HCT116 (cell line): ENCODE data around the gene TIMP1. TPM values are rescaled to one million over a fixed set of nuclear protein-coding genes. Genes with fewer than 3 reads are reported as not detected.

ENCODE experiments used
- ATAC-seq: fragments of 200-7000 bp; cut with Tn5 transposase; 2 replicates; pipeline ENCODE4 v1.9.1; 2020; ENCODE audit warnings: mild to moderate bottlenecking, moderate library complexity
- BruUV-seq: library from RNA; stranded (reverse); fragments of 400-500 nt; replicated peaks from 2 replicates; lab custom pipeline; 2021; lab: Mats Ljungman, UMichigan
- CTCF ChIA-PET: fragments of 300-600 bp; sonication (Branson Sonifier 250); formaldehyde crosslinking; loops from one replicate; lab custom pipeline; 2021; ENCODE audit warnings: antibody characterized with exemption; lab: Charles Lee
- POLR2A ChIA-PET: fragments of 300-600, 350-600 bp; sonication (Branson Sonifier 250); formaldehyde crosslinking; loops from one replicate; lab custom pipeline; 2021; ENCODE audit warnings: antibody characterized with exemption; lab: Charles Lee
- RAD21 ChIA-PET, 2 experiments: fragments of 300-600 bp; sonication (Branson Sonifier 250); formaldehyde crosslinking; loops; one replicate each; lab custom pipeline; 2023; ENCODE audit warnings: low total read pairs in 2 of 2; ENCODE audit not compliant: uncharacterized antibody in 2 of 2, unreplicated experiment in 2 of 2, low non-redundant PET in 1 of 2; lab: Charles Lee
- DNase-seq: peaks from one replicate; pipeline ENCODE4 v3.0.0-alpha.2; 2010; ENCODE audit warnings: low read depth, low spot score
- H2AFZ ChIP-seq: fragments of 200-600 bp; shearing (Covaris generic), sonication (generic); 2 replicates; pipeline ENCODE4 v1.6.1; 2017; ENCODE audit warnings: low read depth, mixed run types, mixed read lengths, antibody characterized with exemption, low read length; ENCODE audit not compliant: poor library complexity, severe bottlenecking
- H3K27ac ChIP-seq: 2 replicates; pipeline ENCODE4 v1.5.1; 2012; ENCODE audit warnings: low read depth, low read length
- H3K27me3 ChIP-seq: fragments of 200-600 bp; sonication (generic); 2 replicates; pipeline ENCODE4 v1.6.1; 2016; ENCODE audit warnings: mixed run types, low read length, mixed read lengths; ENCODE audit not compliant: insufficient read depth
- H3K36me3 ChIP-seq, 2 experiments: fragments of 200-500 bp in 1 of 2; fragments of 200-600 bp in 1 of 2; sonication (Bioruptor generic) in 1 of 2; sonication (generic) in 1 of 2; 2 replicates each; pipeline versions ENCODE4 v1.5.1 to v1.6.1; 2014 to 2016; ENCODE audit warnings: low read length in 2 of 2, inconsistent platforms in 1 of 2, mixed read lengths in 1 of 2, mixed run types in 1 of 2; ENCODE audit not compliant: insufficient read depth in 2 of 2, control insufficient read depth in 1 of 2
- H3K4me1 ChIP-seq, 2 experiments: fragments of 200-600 bp in 1 of 2; sonication (generic) in 1 of 2; 2 replicates each; pipeline versions ENCODE4 v1.5.1 to v1.6.1; 2012 to 2017; ENCODE audit warnings: low read length in 2 of 2, inconsistent platforms in 1 of 2, mild to moderate bottlenecking in 1 of 2, mixed read lengths in 1 of 2, mixed run types in 1 of 2, moderate library complexity in 1 of 2; ENCODE audit not compliant: insufficient read depth in 2 of 2, control insufficient read depth in 1 of 2
- H3K4me2 ChIP-seq: fragments of 200-600 bp; sonication (generic); 2 replicates; pipeline ENCODE4 v1.6.1; 2017; ENCODE audit warnings: mixed run types, low read length, mixed read lengths
- H3K4me3 ChIP-seq, 2 experiments: fragments of 200-600 bp in 1 of 2; sonication (generic) in 1 of 2; replicated peaks in 1 of 2; 2 replicates each; pipeline ENCODE4 v1.5.1; 2011 to 2016; ENCODE audit warnings: low read length in 2 of 2, control low read depth in 1 of 2, low read depth in 1 of 2, mild to moderate bottlenecking in 1 of 2, mixed read lengths in 1 of 2, mixed run types in 1 of 2
- H3K79me2 ChIP-seq: fragments of 200-600 bp; sonication (generic); 2 replicates; pipeline ENCODE4 v1.6.1; 2017; ENCODE audit warnings: mild to moderate bottlenecking, mixed run types, low read length, moderate library complexity, mixed read lengths; ENCODE audit not compliant: insufficient read depth
- H3K9ac ChIP-seq: fragments of 200-600 bp; sonication (generic); 2 replicates; pipeline ENCODE4 v1.6.1; 2016; ENCODE audit warnings: low read length, mixed read lengths
- H3K9me2 ChIP-seq: fragments of 200-600 bp; sonication (generic), shearing (Covaris generic); 2 replicates; pipeline ENCODE4 v1.6.1; 2017; ENCODE audit warnings: mixed run types, mild to moderate bottlenecking, moderate library complexity; ENCODE audit not compliant: insufficient read depth
- H3K9me3 ChIP-seq, 2 experiments: fragments of 200-500 bp in 1 of 2; fragments of 200-600 bp in 1 of 2; sonication (Bioruptor generic) in 1 of 2; sonication (generic) in 1 of 2; 2 replicates each; pipeline ENCODE4 v1.6.1; 2014 to 2017; ENCODE audit warnings: low read length in 2 of 2, mixed read lengths in 2 of 2, inconsistent platforms in 1 of 2, low read depth in 1 of 2, mild to moderate bottlenecking in 1 of 2, mixed run types in 1 of 2, moderate library complexity in 1 of 2; ENCODE audit not compliant: control insufficient read depth in 1 of 2, insufficient read depth in 1 of 2
- H4K20me1 ChIP-seq: fragments of 200-600 bp; sonication (generic), shearing (Covaris generic); 2 replicates; pipeline ENCODE4 v1.6.1; 2017; ENCODE audit warnings: mixed run types, mild to moderate bottlenecking, moderate library complexity; ENCODE audit not compliant: insufficient read depth
- ATF3 ChIP-seq: IDR thresholded peaks from 2 replicates; pipeline ENCODE4 v1.6.1; 2012
- EZH2phosphoT487 ChIP-seq: fragments of 200-600 bp; IDR thresholded peaks from 2 replicates; pipeline ENCODE4 v1.6.1; 2018; ENCODE audit warnings: antibody characterized with exemption, borderline replicate concordance
- FOSL1 ChIP-seq: IDR thresholded peaks from 2 replicates; pipeline ENCODE4 v1.6.1; 2012; ENCODE audit warnings: low read depth
- JUND ChIP-seq: IDR thresholded peaks from 2 replicates; pipeline ENCODE4 v1.6.1; 2012
- SP1 ChIP-seq: IDR thresholded peaks from 2 replicates; pipeline ENCODE4 v1.6.1; 2012; ENCODE audit warnings: low read depth
- SRF ChIP-seq: IDR thresholded peaks from 2 replicates; pipeline ENCODE4 v1.6.1; 2012; ENCODE audit warnings: low read depth
- ZBTB33 ChIP-seq: IDR thresholded peaks from 2 replicates; pipeline ENCODE4 v1.6.1; 2011; ENCODE audit warnings: mild to moderate bottlenecking, low read length, moderate library complexity; ENCODE audit not compliant: insufficient replicate concordance; ENCODE audit errors: extremely low read depth
- ZFX ChIP-seq: fragments of 450-650 bp; IDR thresholded peaks from 2 replicates; pipeline ENCODE4 v1.6.1; 2017
- intact Hi-C: fragments of 100-400 bp; cut with micrococcal nuclease; formaldehyde crosslinking; loops from 2 replicates; pipeline ENCODE4 v1.10.0; 2022
- total RNA-seq: library from RNA; stranded (reverse); gene quantifications from one replicate; pipeline ENCODE4 v1.2.1, GENCODE V29; 2021; ENCODE audit not compliant: unreplicated experiment

Gene TIMP1
- total RNA-seq, 1 experiment from 2014 or later = 225 TPM

GRCh38 chrX:47585273-47585672 is 3.0 kb downstream of the TIMP1 start:
- peaks cover 4 to 22% of the 10 kb centered on the region in 2 experiments for H3K4me1 ChIP-seq
- TF ChIP-seq JUND (no peak), SP1 (no peak), ATF3 (no peak), EZH2phosphoT487 (no peak), ZBTB33 (no peak), ZFX (no peak), FOSL1 (no peak), SRF (no peak)
- CTCF ChIA-PET = no interaction called here
- no TSS peak for BruUV-seq
- no peak overlapping the region for H3K4me2 ChIP-seq
- no peak overlapping the region for H3K9ac ChIP-seq
- H3K27me3 ChIP-seq = no peaks in the 10 kb centered on the region
- no peak overlapping the region for H2AFZ ChIP-seq
- H3K9me3 ChIP-seq = no peaks in the 10 kb centered on the region
- no peak for ATAC-seq
- no peak overlapping the region for H3K27ac ChIP-seq
- DNase-seq = no peak
- POLR2A ChIA-PET = no interaction called here
- H4K20me1 ChIP-seq = no peaks in the 10 kb centered on the region
- H3K36me3 ChIP-seq = peaks cover 3 to 6% of the 10 kb centered on the region in 2 experiments; a peak in 1 of 4 replicates
- H3K9me2 ChIP-seq = no peaks in the 10 kb centered on the region
- intact Hi-C loops = no loop called here
- peaks cover 20% of the 10 kb centered on the region for H3K79me2 ChIP-seq
- RAD21 ChIA-PET = no interaction called here
- H3K4me3 ChIP-seq = no peak overlapping the region
